Transverse colon (tissue), 4 donors: ENCODE results near the gene ASB16. TPM values are rescaled to one million over a fixed set of nuclear protein-coding genes. Genes with fewer than 3 reads are reported as not detected.
"Not testable (repeated sequence)": the region's sequence is repeated elsewhere in the genome, so short reads cannot be mapped to it uniquely, and the experiment has no call there.

Experiments used
- DNase-seq: peaks from one replicate; pipeline ENCODE4 v3.0.0-alpha.2; 2019
- H3K27ac ChIP-seq, 4 donors: fragments of 200-600 bp; sonication (generic); 2 replicates each; pipeline ENCODE4 v1.5.1; 2016 to 2018; ENCODE audit warnings: inconsistent platforms in 4 of 4
- H3K27me3 ChIP-seq: fragments of 200-600 bp; sonication (generic); 2 replicates; pipeline ENCODE4 v1.5.1; 2017; ENCODE audit warnings: inconsistent platforms
- H3K36me3 ChIP-seq, 4 donors: fragments of 200-600 bp; sonication (generic); 2 replicates each; pipeline ENCODE4 v1.5.1; 2017 to 2019; ENCODE audit warnings: inconsistent platforms in 4 of 4
- H3K4me1 ChIP-seq, 4 donors: fragments of 200-600 bp; sonication (generic); 2 replicates each; pipeline ENCODE4 v1.5.1; 2017 to 2020; ENCODE audit warnings: inconsistent platforms in 4 of 4
- H3K4me3 ChIP-seq, 4 donors: fragments of 200-600 bp; sonication (generic); 1 replicate in 1 of 4; 2 replicates in 3 of 4; pipeline versions ENCODE4 v1.5.1 to v1.6.1; 2017 to 2019; ENCODE audit warnings: inconsistent platforms in 4 of 4
- H3K9me3 ChIP-seq, 2 donors: fragments of 200-600 bp; sonication (generic); 2 replicates each; pipeline ENCODE4 v1.5.1; 2017 to 2019; ENCODE audit warnings: inconsistent platforms in 2 of 2
- CTCF ChIP-seq, 5 experiments: fragments of 200-600 bp in 3 of 5; fragments of 450-650 bp in 2 of 5; sonication (generic) in 3 of 5; IDR thresholded peaks; 1 replicate in 2 of 5; 2 replicates in 3 of 5; pipeline ENCODE4 v1.5.1; 2016 to 2017; ENCODE audit warnings: antibody characterized with exemption in 5 of 5, inconsistent platforms in 3 of 5, mild to moderate bottlenecking in 2 of 5, moderate library complexity in 1 of 5
- EP300 ChIP-seq: sonication (generic); formaldehyde crosslinking; IDR thresholded peaks from one replicate; pipeline ENCODE4 v1.6.1; 2017; ENCODE audit warnings: antibody characterized with exemption, low read depth
- POLR2A ChIP-seq: fragments of 450-650 bp; IDR thresholded peaks from one replicate; pipeline ENCODE4 v1.6.1; 2016; ENCODE audit warnings: antibody characterized with exemption, mild to moderate bottlenecking, moderate library complexity
- POLR2AphosphoS5 ChIP-seq, 3 donors: sonication (generic); formaldehyde crosslinking; IDR thresholded peaks; one replicate each; pipeline ENCODE4 v1.6.1; 2016; ENCODE audit warnings: antibody characterized with exemption in 3 of 3
- WGBS, 2 donors: methylation state at CpG; one replicate each; pipeline ENCODE4 v1.1.5; 2018; ENCODE audit warnings: low coverage in 1 of 2; 5-methylcytosine and 5-hydroxymethylcytosine counted together
- in situ Hi-C, 4 donors: fragments of 200-750 bp; cut with MboI; loops; one replicate each; pipeline versions ENCODE4 v1.15.0 to v1.15.1; 2017; ENCODE audit warnings: low sequenced_read_pairs in 3 of 4, low pct_ligation_motif_present in 1 of 4, low pct_unique_long_range_greater_than_20kb in 1 of 4
- intact Hi-C: fragments of 100-400 bp; cut with DNase I; formaldehyde crosslinking; loops from one replicate; pipeline ENCODE4 v1.15.1; 2023; ENCODE audit warnings: low total_unique reads
- total RNA-seq, 4 donors: library from RNA; depleted of rRNA; stranded (reverse); fragments of >200 nt; gene quantifications; one replicate each; pipeline ENCODE4 v1.1.0, GENCODE V29; 2016

Gene ASB16
- total RNA-seq, 4 donors from 2014 or later = 1.2 to 2.6 TPM; not detected in 2

- Histone ChIP-seq H3K4me1 (no peaks in the 10 kb centered on the region), H3K9me3 (no peaks in the 10 kb centered on the region), H3K36me3 (no peaks in the 10 kb centered on the region), H3K4me3 (no peak overlapping the region), H3K27ac (no peak overlapping the region), H3K27me3 (no peaks in the 10 kb centered on the region)
- TF ChIP-seq CTCF (IDR thresholded peaks at IDR 0.05) (no peak), POLR2AphosphoS5 (IDR thresholded peaks at IDR 0.05) (no peak)
- intact Hi-C loops (no loop called here), in situ Hi-C loops (no loop called here)
- no peak for DNase-seq
- WGBS, 2 donors = 67 to 75% methylated on average over 1 to 5 of the region's 5 CpGs
These were observed 39.7 kb upstream of the ASB16 start for GRCh38 chr17:44130693-44131349.

- H3K36me3 ChIP-seq, H3K4me3 ChIP-seq, H3K27me3 ChIP-seq, H3K27ac ChIP-seq, H3K9me3 ChIP-seq, intact Hi-C loops, DNase-seq, H3K4me1 ChIP-seq, in situ Hi-C loops: not testable (repeated sequence)
- 91% methylated on average over 12 of the region's 12 CpGs; no CpG with 5 or more reads in 1 of the 2 donors for WGBS, 2 donors
These were observed 39.1 kb upstream of the ASB16 start for GRCh38 chr17:44131372-44131771.

GRCh38 chr17:44132275-44132821 is 38.2 kb upstream of the ASB16 start:
- Histone ChIP-seq H3K4me1 (peaks cover 0 to under 1% (median 0%) of the 10 kb centered on the region in 4 donors), H3K27me3 (no peaks in the 10 kb centered on the region), H3K9me3 (no peaks in the 10 kb centered on the region), H3K27ac (no peak overlapping the region), H3K4me3 (no peak overlapping the region), H3K36me3 (no peaks in the 10 kb centered on the region)
- in situ Hi-C loops = no loop called here
- intact Hi-C loops = no loop called here
- DNase-seq = no peak
- TF ChIP-seq POLR2AphosphoS5 (IDR thresholded peaks at IDR 0.05) = no peak
- TF ChIP-seq CTCF (IDR thresholded peaks at IDR 0.05) = no peak
- no peak for TF ChIP-seq EP300
- TF ChIP-seq POLR2A = no peak

- TF ChIP-seq POLR2A = no peak
- no peak for TF ChIP-seq POLR2AphosphoS5 (IDR thresholded peaks at IDR 0.05)
- no peak for TF ChIP-seq EP300
- no peak for TF ChIP-seq CTCF (IDR thresholded peaks at IDR 0.05)
- Histone ChIP-seq H3K27ac (no peak overlapping the region), H3K4me3 (no peak overlapping the region), H3K4me1 (peaks cover 0 to 12% (median 7%) of the 10 kb centered on the region in 4 donors), H3K27me3 (no peaks in the 10 kb centered on the region), H3K36me3 (no peaks in the 10 kb centered on the region), H3K9me3 (no peaks in the 10 kb centered on the region)
- no peak for DNase-seq
- 82% methylated on average over 3 of the region's 4 CpGs; no CpG with 5 or more reads in 1 of the 2 donors for WGBS, 2 donors
- intact Hi-C loops (no loop called here), in situ Hi-C loops (no loop called here)
These were observed 36.5 kb upstream of the ASB16 start for GRCh38 chr17:44133918-44134476.
